IPS-18c (cell line): ENCODE results near the gene FOXO4.
"Not testable (repeated sequence)": the region's sequence is repeated elsewhere in the genome, so short reads cannot be mapped to it uniquely, and the experiment has no call there.

ENCODE experiments used
- H3K4me3 ChIP-seq: 2 replicates; pipeline ENCODE4 v1.7.0; 2013; ENCODE audit warnings: low read depth, mild to moderate bottlenecking, low read length, moderate library complexity; ENCODE audit not compliant: insufficient read depth
- H3K9me3 ChIP-seq: one replicate; pipeline ENCODE4 v1.6.1; 2013; ENCODE audit warnings: mild to moderate bottlenecking, low read length, moderate library complexity; ENCODE audit not compliant: control insufficient read depth, insufficient read depth

The FOXO4 gene

GRCh38 chrX:71095555-71095980 lies at the start of gene FOXO4:
Gene FOXO4, plus strand, starts transcription at chrX:71095851. Its CDS starts 678 bp downstream, at chrX:71096529.
- H3K4me3 ChIP-seq, result peak within 1 kb of the TSS; percentile 50
- no peaks in the 10 kb centered on the region for H3K9me3 ChIP-seq

- H3K9me3 ChIP-seq, H3K4me3 ChIP-seq: not testable (repeated sequence)
Measured at GRCh38 chrX:71047891-71048290, 47.8 kb upstream of the FOXO4 start.

- H3K9me3 ChIP-seq, result no peaks in the 10 kb centered on the region
- H3K4me3 ChIP-seq, result peak overlapping the region; percentile 55
Measured at GRCh38 chrX:71052721-71053120, 42.9 kb upstream of the FOXO4 start.

- Histone ChIP-seq H3K9me3 (no peaks in the 10 kb centered on the region), H3K4me3 (peak overlapping the region; percentile 55)
Measured at GRCh38 chrX:71053217-71053621, 42.4 kb upstream of the FOXO4 start.

- Histone ChIP-seq H3K9me3 (no peaks in the 10 kb centered on the region), H3K4me3 (no peak overlapping the region)
Measured at GRCh38 chrX:71056867-71057266, 38.8 kb upstream of the FOXO4 start.

- H3K9me3 ChIP-seq, result no peaks in the 10 kb centered on the region
- H3K4me3 ChIP-seq, result no peak overlapping the region
Measured at GRCh38 chrX:71057848-71058530, 37.7 kb upstream of the FOXO4 start.

GRCh38 chrX:71060127-71060526 lies 35.5 kb upstream of the FOXO4 start:
- Histone ChIP-seq H3K4me3 (no peak overlapping the region), H3K9me3 (no peaks in the 10 kb centered on the region)

- Histone ChIP-seq H3K9me3 (no peaks in the 10 kb centered on the region), H3K4me3 (peak overlapping the region; percentile 69)
Measured at GRCh38 chrX:71067089-71067488, 28.6 kb upstream of the FOXO4 start.

GRCh38 chrX:71067712-71068043 lies 28.0 kb upstream of the FOXO4 start:
- Histone ChIP-seq H3K4me3 (peak overlapping the region; percentile 69), H3K9me3 (no peaks in the 10 kb centered on the region)

- Histone ChIP-seq H3K9me3 (no peaks in the 10 kb centered on the region), H3K4me3 (peak within 1 kb of the TSS; percentile 69)
Measured at GRCh38 chrX:71068044-71068918, 27.4 kb upstream of the FOXO4 start, which contains the start of gene SNX12. Gene SNX12, minus strand, starts transcription at chrX:71068334. Its CDS starts 28 bp downstream, at chrX:71068306.

- Histone ChIP-seq H3K9me3 (no peaks in the 10 kb centered on the region), H3K4me3 (no peak overlapping the region)
Measured at GRCh38 chrX:71070531-71070930, 25.1 kb upstream of the FOXO4 start.

- H3K9me3 ChIP-seq, result no peaks in the 10 kb centered on the region
- no peak overlapping the region for H3K4me3 ChIP-seq
Measured at GRCh38 chrX:71081330-71082123, 14.1 kb upstream of the FOXO4 start.

- H3K4me3 ChIP-seq, result no peak overlapping the region
- H3K9me3 ChIP-seq, result no peaks in the 10 kb centered on the region
Measured at GRCh38 chrX:71082124-71082647, 13.5 kb upstream of the FOXO4 start.

- H3K4me3 ChIP-seq, result no peak overlapping the region
- H3K9me3 ChIP-seq, result no peaks in the 10 kb centered on the region
Measured at GRCh38 chrX:71082822-71083221, 12.8 kb upstream of the FOXO4 start.

- Histone ChIP-seq H3K9me3 (no peaks in the 10 kb centered on the region), H3K4me3 (no peak overlapping the region)
Measured at GRCh38 chrX:71085900-71086299, 9.8 kb upstream of the FOXO4 start.

GRCh38 chrX:71091263-71091662 lies 4.4 kb upstream of the FOXO4 start:
- Histone ChIP-seq H3K4me3 (no peak overlapping the region), H3K9me3 (no peaks in the 10 kb centered on the region)

GRCh38 chrX:71095033-71095432 lies 618 bp upstream of the FOXO4 start:
- Histone ChIP-seq H3K9me3 (no peaks in the 10 kb centered on the region), H3K4me3 (peak overlapping the region; percentile 50)
